DND-41 (cell line): ENCODE data around the gene MTG2.

Source experiments
- ATAC-seq: fragments of 200-7000 bp; cut with Tn5 transposase; 3 replicates; pipeline ENCODE4 v1.9.1; 2021; ENCODE audit warnings: low read depth; ENCODE audit not compliant: insufficient read depth
- DNase-seq: peaks from one replicate; pipeline ENCODE4 v3.0.0-alpha.2; 2020
- H2AFZ ChIP-seq: 2 replicates; pipeline ENCODE4 v1.6.0; 2012; ENCODE audit warnings: low read depth, low read length
- H3K27ac ChIP-seq: 2 replicates; pipeline ENCODE4 v1.5.1; 2012; ENCODE audit warnings: low read length, inconsistent platforms
- H3K27me3 ChIP-seq: fragments of 200-600 bp; sonication (generic); 2 replicates; pipeline ENCODE4 v1.6.0; 2012; ENCODE audit warnings: low read length, mild to moderate bottlenecking, inconsistent platforms; ENCODE audit not compliant: insufficient read depth, poor library complexity
- H3K36me3 ChIP-seq: 2 replicates; pipeline ENCODE4 v1.5.1; 2012; ENCODE audit warnings: low read length, inconsistent platforms; ENCODE audit not compliant: insufficient read depth
- H3K4me1 ChIP-seq: 2 replicates; pipeline ENCODE4 v1.5.1; 2012; ENCODE audit warnings: mild to moderate bottlenecking, low read length; ENCODE audit not compliant: insufficient read depth
- H3K4me2 ChIP-seq: 2 replicates; pipeline ENCODE4 v1.6.0; 2012; ENCODE audit warnings: mild to moderate bottlenecking, moderate library complexity, low read length, inconsistent platforms; ENCODE audit not compliant: insufficient read depth
- H3K4me3 ChIP-seq, 2 experiments: fragments of 200-600 bp in 1 of 2; shearing (Covaris generic) in 1 of 2; 2 replicates each; pipeline ENCODE4 v1.5.1; 2012 to 2016; ENCODE audit warnings: inconsistent platforms in 2 of 2, low read length in 2 of 2, mild to moderate bottlenecking in 2 of 2, low read depth in 1 of 2, moderate library complexity in 1 of 2
- H3K79me2 ChIP-seq: 2 replicates; pipeline ENCODE4 v1.6.0; 2012; ENCODE audit warnings: low read length, inconsistent platforms; ENCODE audit not compliant: insufficient read depth
- H3K9ac ChIP-seq: 2 replicates; pipeline ENCODE4 v1.6.0; 2012; ENCODE audit warnings: low read depth, mild to moderate bottlenecking, inconsistent platforms, low read length, moderate library complexity
- H3K9me3 ChIP-seq: 2 replicates; pipeline ENCODE4 v1.5.1; 2012; ENCODE audit warnings: low read length, moderate library complexity, mild to moderate bottlenecking, inconsistent platforms; ENCODE audit not compliant: insufficient read depth, severe bottlenecking
- H4K20me1 ChIP-seq: 2 replicates; pipeline ENCODE4 v1.6.0; 2012; ENCODE audit warnings: low read length; ENCODE audit not compliant: insufficient read depth
- CTCF ChIP-seq: IDR thresholded peaks from 2 replicates; pipeline ENCODE4 v1.5.1; 2012; ENCODE audit warnings: borderline replicate concordance, low read length, moderate library complexity, mild to moderate bottlenecking; ENCODE audit not compliant: poor library complexity, severe bottlenecking; ENCODE audit errors: extremely low read depth
- EZH2 ChIP-seq: IDR thresholded peaks from 3 replicates; pipeline ENCODE4 v1.6.1; 2012; ENCODE audit warnings: borderline replicate concordance, low read depth, mild to moderate bottlenecking, moderate library complexity, low read length, inconsistent platforms; ENCODE audit not compliant: severe bottlenecking

Gene MTG2

GRCh38 chr20:62241506-62241905, 58.7 kb downstream of the MTG2 start:
- Histone ChIP-seq H3K27me3 (no peaks in the 10 kb centered on the region), H3K4me1 (peaks cover 31% of the 10 kb centered on the region), H3K4me3 (no peak overlapping the region), H3K27ac (no peak overlapping the region), H3K4me2 (no peak overlapping the region), H2AFZ (no peak overlapping the region), H3K36me3 (peaks cover 24% of the 10 kb centered on the region), H4K20me1 (peaks cover 63% of the 10 kb centered on the region), H3K79me2 (peaks cover 75% of the 10 kb centered on the region), H3K9me3 (no peaks in the 10 kb centered on the region), H3K9ac (no peak overlapping the region)
- ATAC-seq: no peak
- TF ChIP-seq CTCF (no peak), EZH2 (no peak)
- no peak for DNase-seq

- H3K79me2 ChIP-seq: peaks cover 82% of the 10 kb centered on the region
- H3K27me3 ChIP-seq: no peaks in the 10 kb centered on the region
- TF ChIP-seq CTCF: no peak
- no peak for TF ChIP-seq EZH2
- H3K9ac ChIP-seq: no peak overlapping the region
- no peak overlapping the region for H3K4me2 ChIP-seq
- H3K4me3 ChIP-seq: no peak overlapping the region
- peaks cover 70% of the 10 kb centered on the region for H4K20me1 ChIP-seq
- peaks cover 30% of the 10 kb centered on the region for H3K4me1 ChIP-seq
- H2AFZ ChIP-seq: no peak overlapping the region
- H3K27ac ChIP-seq: no peak overlapping the region
- no peaks in the 10 kb centered on the region for H3K9me3 ChIP-seq
- DNase-seq: no peak
- H3K36me3 ChIP-seq: peaks cover 24% of the 10 kb centered on the region
- no peak for ATAC-seq
These were observed 59.3 kb downstream of the MTG2 start for GRCh38 chr20:62242176-62242575.

- Histone ChIP-seq H3K9ac (no peak overlapping the region), H3K9me3 (no peaks in the 10 kb centered on the region), H3K4me2 (no peak overlapping the region), H3K4me3 (no peak overlapping the region), H3K36me3 (peaks cover 24% of the 10 kb centered on the region), H3K4me1 (peaks cover 21% of the 10 kb centered on the region), H3K27me3 (no peaks in the 10 kb centered on the region), H3K27ac (no peak overlapping the region), H3K79me2 (peaks cover 86% of the 10 kb centered on the region), H4K20me1 (peaks cover 73% of the 10 kb centered on the region), H2AFZ (no peak overlapping the region)
- DNase-seq (no peak), ATAC-seq (no peak)
- TF ChIP-seq EZH2 (no peak), CTCF (no peak)
These were observed 60.3 kb downstream of the MTG2 start for GRCh38 chr20:62243106-62243505.

- Histone ChIP-seq H3K9ac (no peak overlapping the region), H3K27ac (no peak overlapping the region), H3K36me3 (peaks cover 24% of the 10 kb centered on the region), H3K4me3 (no peak overlapping the region), H3K79me2 (peaks cover 90% of the 10 kb centered on the region), H3K4me2 (no peak overlapping the region), H4K20me1 (peaks cover 81% of the 10 kb centered on the region), H3K4me1 (peaks cover 19% of the 10 kb centered on the region), H3K27me3 (no peaks in the 10 kb centered on the region), H2AFZ (no peak overlapping the region), H3K9me3 (no peaks in the 10 kb centered on the region)
- TF ChIP-seq CTCF (no peak), EZH2 (no peak)
- ATAC-seq: no peak
- DNase-seq: no peak
These were observed 61.2 kb downstream of the MTG2 start for GRCh38 chr20:62243906-62244515.
